ENCODE measurements around the gene FAM43B.
"Not testable (repeated sequence)": the region's sequence is repeated elsewhere in the genome, so short reads cannot be mapped to it uniquely, and the experiment has no call there.

Gene FAM43B

GRCh38 chr1:20551945-20552727 lies at the start of gene FAM43B:
FAM43B (plus strand) TSS chr1:20552573; CDS start chr1:20552974, 401 bp downstream.
- DNase-seq: no peak

- no peak for DNase-seq
Measured at GRCh38 chr1:20505488-20505887, 46.9 kb upstream of the FAM43B start.

- no peak for DNase-seq
Measured at GRCh38 chr1:20507248-20507563, 45.2 kb upstream of the FAM43B start.

GRCh38 chr1:20507564-20508410 lies 44.6 kb upstream of the FAM43B start, which contains the start of gene MUL1:
MUL1 (minus strand) TSS chr1:20508151; CDS start chr1:20508024, 127 bp downstream.
- DNase-seq: peak; percentile 95

- no peak for DNase-seq
Measured at GRCh38 chr1:20508411-20508771, 44.0 kb upstream of the FAM43B start.

- no peak for DNase-seq
Measured at GRCh38 chr1:20511518-20512428, 40.6 kb upstream of the FAM43B start.

- DNase-seq: not testable (repeated sequence)
Measured at GRCh38 chr1:20519609-20520262, 32.6 kb upstream of the FAM43B start.

GRCh38 chr1:20521960-20522861 lies 30.2 kb upstream of the FAM43B start:
- DNase-seq: peak; percentile 66

- DNase-seq: no peak
Measured at GRCh38 chr1:20526267-20526666, 26.1 kb upstream of the FAM43B start.

- no peak for DNase-seq
Measured at GRCh38 chr1:20528221-20528620, 24.2 kb upstream of the FAM43B start.

GRCh38 chr1:20530306-20530705 lies 22.1 kb upstream of the FAM43B start:
- DNase-seq: no peak

- DNase-seq: no peak
Measured at GRCh38 chr1:20530901-20531300, 21.5 kb upstream of the FAM43B start.

GRCh38 chr1:20533635-20534034 lies 18.7 kb upstream of the FAM43B start:
- DNase-seq: no peak

- DNase-seq: no peak
Measured at GRCh38 chr1:20534659-20535417, 17.5 kb upstream of the FAM43B start.

- DNase-seq: no peak
Measured at GRCh38 chr1:20538227-20538626, 14.1 kb upstream of the FAM43B start.

GRCh38 chr1:20538760-20539551 lies 13.4 kb upstream of the FAM43B start:
- no peak for DNase-seq

- DNase-seq: no peak
Measured at GRCh38 chr1:20540281-20540680, 12.1 kb upstream of the FAM43B start.

GRCh38 chr1:20546637-20547036 lies 5.7 kb upstream of the FAM43B start:
- no peak for DNase-seq

GRCh38 chr1:20551161-20551560 lies 1.2 kb upstream of the FAM43B start:
- DNase-seq: no peak

Data from activated CD8-positive, alpha-beta memory T cell treated with anti-CD3 and anti-CD28 coated beads, Interleukin-2, amount 50 U/mL, for 4 hours (primary cell).